GM21447 (cell line): ENCODE results near the gene TMEM256.
"Not testable (repeated sequence)": the region's sequence is repeated elsewhere in the genome, so short reads cannot be mapped to it uniquely, and the experiment has no call there.

Experiments
- ATAC-seq: cut with Tn5 transposase; IDR thresholded peaks from one replicate; pipeline ENCODE4 v1.9.1; 2021; ENCODE audit not compliant: unreplicated experiment

The TMEM256 gene

DNA sequence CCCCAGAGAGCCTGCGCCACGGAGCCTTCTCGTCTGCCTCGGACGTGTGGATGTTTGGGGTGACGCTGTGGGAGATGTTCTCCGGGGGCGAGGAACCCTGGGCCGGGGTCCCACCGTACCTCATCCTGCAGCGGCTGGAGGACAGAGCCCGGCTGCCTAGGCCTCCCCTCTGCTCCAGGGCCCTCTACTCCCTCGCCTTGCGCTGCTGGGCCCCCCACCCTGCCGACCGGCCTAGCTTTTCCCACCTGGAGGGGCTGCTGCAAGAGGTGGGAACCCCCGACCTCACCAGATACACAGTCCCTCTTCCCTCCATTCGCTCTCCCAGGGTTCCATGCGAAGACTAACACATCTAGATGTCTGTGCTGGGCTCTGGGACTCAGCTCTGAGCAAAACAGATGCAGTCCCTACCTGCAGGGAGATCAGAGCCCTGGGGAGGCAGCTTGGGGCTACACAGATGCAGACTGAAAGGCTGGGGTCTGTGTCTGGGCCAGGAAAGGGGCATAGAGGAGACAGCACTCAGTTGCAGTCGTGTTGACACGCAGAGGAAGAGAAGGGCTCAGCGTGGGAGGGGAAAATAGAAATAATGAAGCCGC, 19.3 kb downstream of the TMEM256 start:
- no peak for ATAC-seq

DNA sequence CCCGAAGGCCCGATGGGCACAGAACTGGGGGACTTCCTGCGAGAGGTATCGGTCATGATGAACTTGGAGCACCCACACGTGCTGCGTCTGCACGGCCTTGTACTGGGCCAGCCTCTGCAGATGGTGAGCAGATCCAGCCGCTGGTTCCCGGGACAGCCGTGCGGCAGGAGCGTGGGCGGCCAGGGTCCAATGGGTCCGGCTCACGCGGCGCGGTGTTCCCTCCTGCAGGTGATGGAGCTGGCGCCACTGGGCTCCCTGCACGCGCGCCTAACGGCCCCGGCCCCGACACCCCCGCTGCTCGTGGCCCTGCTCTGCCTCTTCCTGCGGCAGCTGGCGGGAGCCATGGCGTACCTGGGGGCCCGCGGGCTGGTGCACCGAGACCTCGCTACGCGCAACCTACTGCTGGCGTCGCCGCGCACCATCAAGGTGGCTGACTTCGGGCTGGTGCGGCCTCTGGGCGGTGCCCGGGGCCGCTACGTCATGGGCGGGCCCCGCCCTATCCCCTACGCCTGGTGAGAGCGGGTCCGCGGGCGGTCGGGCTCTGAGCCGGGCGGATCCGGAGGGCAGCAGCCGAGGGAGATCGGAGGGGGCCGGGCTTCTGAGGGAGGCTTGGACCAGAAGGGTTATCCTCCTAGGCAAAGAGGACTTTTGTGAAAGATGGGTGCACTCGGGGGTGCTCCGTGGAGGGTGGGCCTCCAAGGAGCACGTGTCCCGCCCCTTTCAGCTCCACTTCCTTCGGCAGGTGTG, 20.0 kb downstream of the TMEM256 start:
- ATAC-seq: no peak

DNA sequence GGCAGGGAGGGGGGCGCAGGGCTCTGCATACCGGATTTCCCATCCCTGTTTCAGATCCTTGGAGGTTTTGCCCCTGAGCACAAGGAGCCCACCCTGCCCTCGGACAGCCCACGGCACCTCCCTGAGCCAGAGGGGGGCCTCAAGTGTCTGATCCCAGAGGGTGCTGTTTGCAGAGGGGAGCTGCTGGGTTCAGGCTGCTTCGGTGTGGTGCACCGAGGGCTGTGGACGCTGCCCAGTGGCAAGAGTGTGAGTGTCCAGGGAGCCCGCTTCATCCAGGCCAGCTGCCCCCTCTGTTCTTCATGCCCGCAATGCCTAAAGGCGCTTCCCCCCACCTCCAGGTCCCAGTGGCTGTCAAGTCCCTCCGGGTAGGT, 20.5 kb downstream of the TMEM256 start:
- ATAC-seq: no peak

DNA sequence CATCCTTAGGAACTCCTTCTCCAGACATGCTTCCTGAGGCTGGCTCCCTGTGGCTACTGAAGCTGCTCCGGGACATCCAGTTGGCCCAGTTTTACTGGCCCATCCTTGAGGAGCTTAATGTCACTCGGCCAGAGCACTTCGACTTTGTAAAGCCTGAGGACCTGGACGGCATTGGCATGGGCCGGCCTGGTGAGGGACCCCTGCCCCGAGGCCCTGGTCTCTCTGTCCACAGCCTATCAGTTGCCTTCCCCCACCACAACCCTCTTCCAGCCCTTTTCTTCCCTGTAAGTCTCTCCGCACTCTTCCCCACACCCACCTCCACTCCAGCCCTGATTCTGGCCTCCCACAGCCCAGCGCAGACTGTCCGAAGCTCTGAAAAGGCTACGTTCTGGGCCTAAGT, 21.0 kb downstream of the TMEM256 start:
- ATAC-seq: no peak

- no peak for ATAC-seq
Observed at GRCh38 chr17:7380855-7381683, 22.8 kb downstream of the TMEM256 start, which contains the start of gene TNK1. TNK1 (plus strand) TSS chr17:7381089; CDS start chr17:7382927, 1,838 bp downstream.

GRCh38 chr17:7380321-7380720, 23.6 kb downstream of the TMEM256 start:
- no peak for ATAC-seq

- ATAC-seq: no peak
Observed at GRCh38 chr17:7379134-7379533, 24.8 kb downstream of the TMEM256 start.

- no peak for ATAC-seq
Observed at GRCh38 chr17:7374353-7374752, 29.5 kb downstream of the TMEM256 start.

GRCh38 chr17:7370853-7371252, 33.0 kb downstream of the TMEM256 start:
- no peak for ATAC-seq

DNA sequence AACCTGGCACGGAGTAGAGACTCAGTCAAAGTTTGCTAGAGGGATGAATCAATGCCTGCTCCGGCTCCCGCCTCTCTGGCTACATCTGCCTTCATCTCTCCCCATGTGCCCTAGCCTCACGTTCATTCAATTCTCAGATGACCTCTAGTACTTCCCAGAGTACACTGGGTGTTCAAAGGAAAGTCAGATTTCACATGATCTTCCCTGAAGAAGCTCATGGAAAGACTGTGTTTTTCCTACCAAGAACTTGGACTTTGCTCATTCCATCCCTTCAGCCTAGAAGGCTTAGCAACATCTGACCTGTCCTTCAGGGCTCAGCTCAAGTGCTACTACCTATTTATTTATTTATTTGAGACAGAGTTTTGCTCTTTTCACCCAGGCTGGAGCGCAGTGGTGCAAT, 34.1 kb downstream of the TMEM256 start:
- no peak for ATAC-seq

DNA sequence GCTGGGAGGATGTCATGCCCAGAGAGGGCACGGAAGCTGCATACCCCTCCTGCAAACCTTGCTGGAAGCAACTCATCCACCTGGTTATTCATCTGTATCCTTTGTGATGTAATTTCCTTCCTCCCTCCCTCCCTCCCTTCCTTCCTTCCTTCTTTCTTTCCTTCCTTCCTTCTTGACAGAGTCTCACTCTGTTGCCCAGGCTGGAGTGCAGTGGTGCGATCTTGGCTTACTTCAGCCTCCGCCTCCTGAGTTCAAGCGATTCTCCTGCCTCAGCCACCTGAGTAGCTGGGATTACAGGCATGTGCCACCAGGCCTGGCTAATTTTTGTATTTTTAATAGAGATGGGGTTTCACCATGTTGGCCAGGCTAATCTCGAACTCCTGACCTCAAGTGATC, 35.3 kb downstream of the TMEM256 start:
- ATAC-seq: not testable (repeated sequence)

DNA sequence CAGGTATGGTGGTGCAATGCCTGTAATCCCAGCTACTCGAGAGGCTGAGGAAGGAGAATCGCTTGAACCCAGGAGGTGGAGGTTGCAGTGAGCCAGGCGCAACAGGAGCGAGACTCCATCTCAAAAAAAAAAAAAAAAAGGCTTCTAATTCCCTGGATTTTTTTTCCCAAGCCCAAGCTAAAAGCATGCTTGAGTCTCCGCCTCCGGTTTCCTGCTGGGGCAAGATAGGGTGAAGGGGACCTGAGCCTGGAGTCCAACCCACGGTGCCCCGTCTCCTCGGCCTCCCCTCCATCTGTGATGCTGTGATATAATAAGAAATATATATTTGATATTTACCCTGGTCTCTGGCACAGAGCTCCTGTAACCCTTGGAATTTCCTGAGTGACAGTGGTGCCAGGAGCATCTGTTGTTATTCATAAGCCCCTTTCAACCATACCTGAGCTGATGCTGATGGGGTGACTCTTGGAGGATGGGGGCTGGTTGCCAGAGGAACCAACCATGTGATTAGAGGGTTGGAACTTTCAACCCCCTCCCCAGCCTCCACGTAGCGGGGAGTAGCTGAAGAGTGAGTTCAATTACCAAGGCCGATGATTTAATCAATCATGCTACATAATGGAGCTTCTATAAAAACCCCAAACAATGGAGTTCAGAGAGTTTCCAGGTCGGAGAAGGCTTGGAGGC, 35.8 kb downstream of the TMEM256 start:
- ATAC-seq: no peak

DNA sequence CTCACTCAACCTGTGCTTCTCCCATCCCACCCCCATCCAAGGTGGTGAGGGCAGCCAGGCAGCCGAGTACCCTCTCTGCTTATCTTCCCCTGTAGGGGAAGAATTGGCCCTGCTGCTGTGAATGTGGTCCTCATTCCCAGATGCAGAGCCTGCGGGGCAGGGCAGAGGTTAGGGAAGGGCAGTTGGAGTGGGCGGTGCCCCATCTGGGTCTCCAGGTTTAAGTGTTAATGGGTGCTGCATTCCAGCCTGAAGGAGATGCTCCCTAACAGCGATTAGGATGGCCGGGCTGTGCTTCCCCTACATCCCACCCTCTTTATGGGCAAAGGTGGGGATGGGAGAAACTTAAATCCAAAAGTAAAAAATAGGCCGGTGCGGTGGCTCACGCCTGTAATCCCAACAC, 36.8 kb downstream of the TMEM256 start:
- no peak for ATAC-seq

GRCh38 chr17:7365963-7366362, 37.9 kb downstream of the TMEM256 start:
- ATAC-seq: not testable (repeated sequence)

GRCh38 chr17:7363311-7363710, 40.6 kb downstream of the TMEM256 start:
- ATAC-seq: no peak

DNA sequence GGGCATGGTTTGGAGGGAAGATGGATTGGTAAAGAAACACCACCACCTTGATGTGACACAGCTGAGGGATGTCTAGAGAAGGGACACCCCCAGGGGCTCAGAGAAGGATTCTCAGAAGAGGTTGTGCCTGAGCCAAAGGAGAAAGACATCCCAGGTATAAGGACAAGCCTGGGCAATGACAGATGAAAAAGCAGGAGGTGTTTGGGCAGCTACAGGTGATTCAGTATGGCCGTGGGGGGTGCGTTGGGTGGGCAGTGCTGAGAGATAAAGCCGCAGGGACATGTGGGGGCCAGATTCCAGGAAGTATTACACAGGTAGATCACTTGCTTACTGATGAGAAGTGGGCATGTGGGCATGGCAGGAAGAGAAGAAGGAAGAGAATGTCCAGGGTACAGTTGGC, 42.0 kb downstream of the TMEM256 start:
- ATAC-seq: no peak

DNA sequence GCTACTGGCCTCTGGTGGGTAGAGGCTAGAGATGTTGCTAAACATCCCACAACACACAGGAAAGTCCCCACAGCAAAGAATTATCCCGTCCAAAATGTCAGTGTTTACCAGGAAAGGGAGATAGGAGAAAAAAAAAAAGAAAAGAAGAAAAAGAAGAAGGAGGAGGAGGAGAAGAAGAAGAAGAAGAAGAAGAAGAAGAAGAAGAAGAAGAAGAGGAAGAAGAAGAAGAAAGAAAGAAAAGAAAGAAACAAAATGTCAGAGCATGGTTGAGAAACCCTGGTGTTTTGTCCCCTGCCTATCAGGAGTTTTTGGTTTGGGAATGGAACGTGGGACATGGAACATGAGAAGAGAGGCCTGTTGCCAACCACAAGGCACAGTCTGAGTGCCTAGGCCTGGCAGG, 46.5 kb downstream of the TMEM256 start:
- no peak for ATAC-seq

DNA sequence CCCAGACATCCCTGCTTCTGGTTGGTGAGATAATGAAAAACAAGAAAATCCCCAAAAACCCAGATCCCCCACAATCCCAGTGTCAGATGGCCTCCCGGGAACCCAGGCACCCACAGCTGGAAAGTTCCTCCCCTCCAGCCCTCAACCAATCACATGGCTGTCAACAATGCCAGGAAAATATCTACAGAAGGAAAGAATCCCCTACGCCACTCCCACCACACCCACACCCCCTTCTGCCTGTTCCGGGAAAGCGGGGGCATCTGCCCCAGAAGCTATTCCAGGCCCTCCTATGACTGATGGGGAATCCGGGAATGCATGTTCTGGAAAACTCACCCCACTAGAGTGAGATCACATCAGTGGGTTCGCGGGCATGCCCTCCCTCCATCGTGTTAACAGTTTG, 47.1 kb downstream of the TMEM256 start:
- no peak for ATAC-seq

- ATAC-seq: no peak
Observed at GRCh38 chr17:7356072-7356549, 47.8 kb downstream of the TMEM256 start.

DNA sequence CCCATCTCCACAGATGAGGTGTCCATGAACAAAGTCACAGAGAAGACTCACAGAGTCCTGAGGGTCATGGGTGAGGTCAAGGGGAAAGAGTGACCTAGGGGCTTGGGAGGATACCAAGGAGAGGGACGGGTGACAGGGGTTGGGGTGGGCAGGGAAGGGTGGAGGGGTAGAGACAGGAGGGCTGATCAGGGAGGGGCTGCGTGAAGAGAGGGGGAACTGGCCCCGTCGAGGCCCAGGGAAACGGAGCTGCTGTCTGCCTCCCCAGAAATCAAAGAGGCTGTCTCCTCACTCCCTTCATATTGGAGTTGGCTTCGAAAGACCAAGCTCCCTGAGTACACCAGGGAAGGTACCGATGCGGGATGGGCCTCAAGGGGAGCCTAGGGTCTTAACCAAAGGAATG, 48.3 kb downstream of the TMEM256 start:
- ATAC-seq: no peak

DNA sequence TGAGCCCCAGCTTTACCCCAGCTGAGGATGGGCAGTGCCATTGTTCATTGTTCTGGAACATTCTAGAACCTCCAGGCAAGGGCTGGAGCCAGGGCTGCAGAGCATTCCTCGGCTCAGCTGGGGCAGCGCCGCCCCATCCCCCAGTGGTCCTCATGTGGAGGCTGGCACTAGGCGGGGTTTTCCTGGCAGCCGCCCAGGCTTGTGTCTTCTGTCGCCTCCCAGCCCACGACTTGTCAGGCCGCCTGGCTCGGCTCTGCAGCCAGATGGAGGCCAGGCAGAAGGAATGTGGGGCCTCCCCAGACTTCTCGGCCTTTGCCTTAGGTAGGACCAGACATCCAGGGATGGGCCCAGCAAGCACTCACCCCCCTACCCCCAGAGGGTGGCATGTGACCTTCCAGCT, 48.8 kb downstream of the TMEM256 start, which contains the start of gene TMEM95:
TSS of gene TMEM95 (plus strand) at position 104 of the 400 bp plus-strand sequence. CDS start at position 153, 49 bp downstream.
- ATAC-seq: no peak
